SU-DHL-6 (cell line): ENCODE results near the gene TBC1D8.
"Not testable (repeated sequence)": the region's sequence is repeated elsewhere in the genome, so short reads cannot be mapped to it uniquely, and the experiment has no call there.

Experiments
- H2AFZ ChIP-seq: fragments of 200-600 bp; sonication (generic); 2 replicates; pipeline ENCODE4 v1.6.1; 2014; ENCODE audit warnings: low read depth, mild to moderate bottlenecking, moderate library complexity, mixed read lengths, antibody characterized with exemption, low read length; ENCODE audit not compliant: severe bottlenecking
- H3F3A ChIP-seq: fragments of 200-600 bp; shearing (Covaris generic); 2 replicates; pipeline ENCODE4 v1.6.0; 2016; ENCODE audit warnings: antibody characterized with exemption, mild to moderate bottlenecking; ENCODE audit not compliant: insufficient read depth
- H3K27ac ChIP-seq: fragments of 200-600 bp; sonication (generic); 2 replicates; pipeline ENCODE4 v1.5.1; 2016; ENCODE audit warnings: low read depth, mild to moderate bottlenecking, low read length, moderate library complexity, mixed read lengths
- H3K27me3 ChIP-seq: fragments of 200-600 bp; sonication (generic), shearing (Covaris generic); 2 replicates; pipeline ENCODE4 v1.6.0; 2014; ENCODE audit warnings: mild to moderate bottlenecking, low read length
- H3K36me3 ChIP-seq: fragments of 200-600 bp; sonication (generic); 2 replicates; pipeline ENCODE4 v1.6.1; 2014; ENCODE audit warnings: mild to moderate bottlenecking, low read length, mixed read lengths
- H3K4me2 ChIP-seq: fragments of 300-600, 200-600 bp; shearing (Covaris generic), sonication (generic); 2 replicates; pipeline ENCODE4 v1.6.0; 2014; ENCODE audit warnings: low read length, low read depth, mild to moderate bottlenecking; ENCODE audit not compliant: poor library complexity, severe bottlenecking
- H3K4me3 ChIP-seq: fragments of 200-600 bp; sonication (generic); 2 replicates; pipeline ENCODE4 v1.5.1; 2014; ENCODE audit warnings: antibody characterized with exemption, low read length, mild to moderate bottlenecking, mixed read lengths; ENCODE audit not compliant: insufficient read depth, poor library complexity, severe bottlenecking
- H3K79me2 ChIP-seq: fragments of 200-600 bp; sonication (generic); 2 replicates; pipeline ENCODE4 v1.6.1; 2014; ENCODE audit warnings: mild to moderate bottlenecking, low read length, moderate library complexity; ENCODE audit not compliant: insufficient read depth
- H3K9ac ChIP-seq: fragments of 200-600 bp; sonication (generic); 2 replicates; pipeline ENCODE4 v1.7.0; 2014; ENCODE audit warnings: mild to moderate bottlenecking, low read length
- H3K9me2 ChIP-seq: fragments of 200-600 bp; sonication (generic); replicated peaks from 2 replicates; pipeline ENCODE4 v1.6.1; 2014; ENCODE audit warnings: low read length; ENCODE audit not compliant: insufficient read depth
- H3K9me3 ChIP-seq: fragments of 200-600 bp; sonication (generic); 2 replicates; pipeline ENCODE4 v1.6.1; 2014; ENCODE audit warnings: low read length, mixed read lengths; ENCODE audit not compliant: insufficient read depth
- H4K20me1 ChIP-seq: fragments of 200-600 bp; sonication (generic); 2 replicates; pipeline ENCODE4 v1.6.1; 2014; ENCODE audit warnings: low read depth, mild to moderate bottlenecking, antibody characterized with exemption, low read length, moderate library complexity, mixed read lengths
- CTCF ChIP-seq: fragments of 200-600 bp; sonication (generic); IDR thresholded peaks from one replicate; pipeline ENCODE4 v1.5.1; 2017; ENCODE audit warnings: antibody characterized with exemption, mild to moderate bottlenecking, low read length, moderate library complexity; ENCODE audit not compliant: insufficient read depth, poor library complexity, severe bottlenecking
- EZH2phosphoT487 ChIP-seq: fragments of 200-600 bp; sonication (generic), shearing (Covaris generic); conservative IDR thresholded peaks from 2 replicates; pipeline ENCODE4 v1.6.1; 2018; ENCODE audit warnings: mild to moderate bottlenecking, antibody characterized with exemption, low read length, moderate library complexity, mixed read lengths

Gene TBC1D8

GRCh38 chr2:101057051-101057933, 93.9 kb downstream of the TBC1D8 start:
- no peaks in the 10 kb centered on the region for H3K9me3 ChIP-seq
- no peaks in the 10 kb centered on the region for H3F3A ChIP-seq
- no peak overlapping the region for H3K4me2 ChIP-seq
- no peak overlapping the region for H3K4me3 ChIP-seq
- no peaks in the 10 kb centered on the region for H3K9me2 ChIP-seq
- H4K20me1 ChIP-seq = no peaks in the 10 kb centered on the region
- no peaks in the 10 kb centered on the region for H3K27me3 ChIP-seq
- no peaks in the 10 kb centered on the region for H3K79me2 ChIP-seq
- H3K27ac ChIP-seq = no peak overlapping the region
- H3K36me3 ChIP-seq = no peaks in the 10 kb centered on the region
- TF ChIP-seq CTCF = no peak
- no peak for TF ChIP-seq EZH2phosphoT487
- no peak overlapping the region for H2AFZ ChIP-seq
- no peak overlapping the region for H3K9ac ChIP-seq

DNA sequence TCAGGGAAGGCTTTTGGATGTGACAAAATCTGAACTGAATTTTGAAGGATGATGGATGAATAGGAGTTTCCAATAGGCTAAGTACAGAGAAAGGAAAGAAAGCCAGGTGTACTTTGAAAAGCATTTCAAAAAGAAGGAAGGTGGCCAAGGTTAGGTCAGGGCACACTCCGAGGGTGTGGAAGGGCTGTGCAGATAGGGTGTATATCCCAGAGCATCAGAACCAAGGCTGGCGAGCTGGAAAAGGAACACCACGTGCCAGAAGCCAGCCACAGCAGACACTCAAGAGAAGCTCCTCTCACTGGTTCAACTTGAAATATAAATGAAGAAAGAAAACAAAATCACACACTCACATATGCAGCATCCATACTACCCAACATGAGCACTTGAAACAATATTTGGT, 98.1 kb downstream of the TBC1D8 start:
- TF ChIP-seq EZH2phosphoT487 (no peak), CTCF (no peak)

GRCh38 chr2:101052147-101052546, 99.0 kb downstream of the TBC1D8 start:
- H3K79me2 ChIP-seq = no peaks in the 10 kb centered on the region
- no peak overlapping the region for H3K27ac ChIP-seq
- no peaks in the 10 kb centered on the region for H4K20me1 ChIP-seq
- no peaks in the 10 kb centered on the region for H3K9me3 ChIP-seq
- H3K27me3 ChIP-seq = no peaks in the 10 kb centered on the region
- no peak overlapping the region for H3K4me3 ChIP-seq
- no peak overlapping the region for H3K4me2 ChIP-seq
- no peaks in the 10 kb centered on the region for H3K36me3 ChIP-seq
- H2AFZ ChIP-seq = no peak overlapping the region
- no peaks in the 10 kb centered on the region for H3F3A ChIP-seq
- H3K9ac ChIP-seq = no peak overlapping the region
- no peaks in the 10 kb centered on the region for H3K9me2 ChIP-seq
- TF ChIP-seq CTCF = no peak
- TF ChIP-seq EZH2phosphoT487 = no peak

More for the DNA sequence above, 98.1 kb downstream of the TBC1D8 start:
- Histone ChIP-seq H3K27ac (no peak overlapping the region), H3K4me3 (no peak overlapping the region), H3K9me2 (no peaks in the 10 kb centered on the region), H3F3A (no peaks in the 10 kb centered on the region), H3K79me2 (no peaks in the 10 kb centered on the region), H4K20me1 (no peaks in the 10 kb centered on the region), H3K9ac (no peak overlapping the region), H2AFZ (no peak overlapping the region), H3K9me3 (no peaks in the 10 kb centered on the region), H3K27me3 (no peaks in the 10 kb centered on the region), H3K4me2 (no peak overlapping the region), H3K36me3 (no peaks in the 10 kb centered on the region)

GRCh38 chr2:101050886-101051285, 100.3 kb downstream of the TBC1D8 start:
- not testable (repeated sequence) for H3K27ac ChIP-seq, H3K4me2 ChIP-seq, H3K79me2 ChIP-seq, H3K36me3 ChIP-seq, H3K4me3 ChIP-seq, H3K27me3 ChIP-seq, H4K20me1 ChIP-seq, H3K9ac ChIP-seq, H3F3A ChIP-seq, H2AFZ ChIP-seq, H3K9me3 ChIP-seq, H3K9me2 ChIP-seq
